GM18951 (cell line): ENCODE results near the gene MARK2.
A peak's percentile ranks its signal among the peaks of the same experiment; 100 is the strongest.

Source experiments
- POLR2A ChIP-seq: IDR thresholded peaks from 4 replicates; pipeline ENCODE4 v1.6.1; 2011; ENCODE audit warnings: mild to moderate bottlenecking; ENCODE audit not compliant: insufficient read length, insufficient read depth; ENCODE audit errors: extremely low read depth
- in situ Hi-C: fragments of 300-500 bp; cut with MboI; formaldehyde crosslinking; loops from one replicate; pipeline ENCODE4 v1.12.0; 2022; ENCODE audit warnings: low sequenced_read_pairs, mixed read lengths, inconsistent platforms; ENCODE audit not compliant: unreplicated experiment

The MARK2 gene

DNA sequence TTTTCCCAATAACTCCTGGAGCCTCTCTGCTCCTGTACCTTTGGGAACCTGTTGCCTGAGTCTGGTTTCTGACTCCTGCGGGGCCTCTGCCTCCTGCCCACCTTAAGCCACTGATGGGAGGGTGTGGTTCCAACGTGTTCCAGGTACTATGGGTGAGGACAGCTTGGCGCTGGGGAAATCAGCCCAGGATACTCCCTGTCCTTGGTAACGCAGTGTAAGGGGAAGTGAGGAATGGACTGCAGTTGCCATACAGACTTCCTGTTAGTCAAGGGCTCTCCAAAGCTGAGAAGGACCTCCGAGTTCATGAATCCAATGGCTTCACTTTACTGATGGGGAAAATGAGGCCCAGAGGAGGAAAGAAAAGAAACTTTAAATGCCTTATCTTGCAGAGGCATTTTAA lies 1.2 kb upstream of the MARK2 start:
- in situ Hi-C loops = loop anchor here (10.0 kb wide), 2 partner anchors 107 to 317 kb away; no protein-coding TSS in a partner anchor
- no peak for TF ChIP-seq POLR2A

- in situ Hi-C loops = loop anchor here (10.0 kb wide), 2 partner anchors 107 to 317 kb away; no protein-coding TSS in a partner anchor
- no peak for TF ChIP-seq POLR2A
Measured at GRCh38 chr11:63838150-63838677, 696 bp upstream of the MARK2 start.

DNA sequence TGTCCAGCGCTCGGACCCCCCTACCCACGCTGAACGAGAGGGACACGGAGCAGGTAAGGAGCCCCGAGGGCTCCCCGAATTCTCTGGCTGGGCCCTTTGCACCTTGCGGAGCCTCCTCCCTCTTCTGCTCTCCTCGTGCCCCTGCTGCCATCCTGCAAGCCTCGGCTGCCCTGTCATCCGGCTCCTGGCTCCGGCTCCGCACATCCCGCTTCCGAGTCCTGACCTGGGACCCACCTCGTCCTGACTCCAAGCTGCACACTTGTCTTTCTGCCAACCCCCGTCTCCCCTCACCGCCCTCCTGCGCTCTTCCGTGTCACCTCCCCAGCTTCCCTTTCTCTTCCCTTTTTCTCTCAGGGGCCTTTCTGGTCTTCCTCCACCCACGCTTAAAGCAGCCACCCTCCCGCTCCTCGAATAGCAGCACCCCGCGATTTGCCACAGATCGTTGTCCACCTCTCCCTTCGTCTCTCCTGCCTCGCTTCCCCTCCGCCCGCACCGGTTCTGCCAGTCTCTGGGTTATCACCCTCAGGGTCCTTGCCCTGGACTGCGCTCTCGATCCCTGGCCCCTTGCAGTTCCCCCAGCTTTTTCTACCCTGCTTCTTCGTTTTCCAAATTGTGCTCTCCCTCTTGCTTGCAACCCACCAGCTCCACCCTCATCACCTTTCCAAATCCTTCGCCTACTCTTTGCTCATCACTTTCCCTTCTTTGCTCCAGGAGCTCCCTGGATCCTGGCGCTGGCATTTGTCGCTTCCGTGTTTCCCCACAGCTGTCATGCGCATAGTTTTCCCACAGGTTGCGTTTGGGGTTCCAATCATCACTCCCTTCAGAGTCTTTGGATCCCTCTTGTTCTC lies 822 bp downstream of the MARK2 start:
- in situ Hi-C loops = loop anchor here (10.0 kb wide), 2 partner anchors 105 to 315 kb away; no protein-coding TSS in a partner anchor
- TF ChIP-seq POLR2A = peak; percentile 15

DNA sequence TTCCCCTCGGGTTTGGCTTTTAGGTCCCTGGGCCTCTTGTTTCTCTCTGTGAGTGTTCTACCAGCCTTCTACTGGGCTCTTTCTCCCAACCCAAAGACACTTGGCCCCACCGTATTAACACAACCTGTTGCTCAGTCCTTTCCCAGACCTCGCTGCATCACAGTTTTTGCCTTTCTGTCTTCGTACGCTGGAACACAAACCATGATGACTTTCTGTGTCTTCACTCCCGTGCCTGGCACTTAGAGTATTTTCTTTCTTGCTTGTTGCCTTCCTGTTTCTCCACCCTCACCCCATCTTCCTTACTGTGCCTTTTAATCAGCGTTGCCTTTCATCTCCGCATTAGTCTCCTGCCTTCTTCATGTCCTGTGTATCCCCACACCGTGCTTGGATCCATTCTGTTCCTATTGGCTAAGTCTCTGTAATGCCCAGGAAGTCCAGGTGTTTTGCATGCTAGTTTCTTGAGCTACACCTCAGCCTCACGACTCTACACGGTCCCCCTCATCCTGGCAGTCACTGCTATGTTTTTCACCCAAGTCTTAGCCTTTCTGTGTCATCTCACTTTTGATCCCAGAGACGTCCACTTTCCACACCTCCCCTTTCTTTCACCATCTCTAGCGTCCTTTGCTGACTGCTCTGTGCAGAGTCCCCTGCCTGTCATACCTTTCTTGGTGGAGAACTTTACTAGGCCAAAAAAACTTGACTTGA lies 1.6 kb downstream of the MARK2 start:
- in situ Hi-C loops = no loop called here
- TF ChIP-seq POLR2A = no peak

- in situ Hi-C loops = no loop called here
- no peak for TF ChIP-seq POLR2A
Measured at GRCh38 chr11:63841554-63841953, 2.6 kb downstream of the MARK2 start.

- in situ Hi-C loops = no loop called here
- no peak for TF ChIP-seq POLR2A
Measured at GRCh38 chr11:63843041-63843440, 4.1 kb downstream of the MARK2 start.

GRCh38 chr11:63844836-63845235 lies 5.9 kb downstream of the MARK2 start:
- in situ Hi-C loops = no loop called here
- TF ChIP-seq POLR2A = no peak

DNA sequence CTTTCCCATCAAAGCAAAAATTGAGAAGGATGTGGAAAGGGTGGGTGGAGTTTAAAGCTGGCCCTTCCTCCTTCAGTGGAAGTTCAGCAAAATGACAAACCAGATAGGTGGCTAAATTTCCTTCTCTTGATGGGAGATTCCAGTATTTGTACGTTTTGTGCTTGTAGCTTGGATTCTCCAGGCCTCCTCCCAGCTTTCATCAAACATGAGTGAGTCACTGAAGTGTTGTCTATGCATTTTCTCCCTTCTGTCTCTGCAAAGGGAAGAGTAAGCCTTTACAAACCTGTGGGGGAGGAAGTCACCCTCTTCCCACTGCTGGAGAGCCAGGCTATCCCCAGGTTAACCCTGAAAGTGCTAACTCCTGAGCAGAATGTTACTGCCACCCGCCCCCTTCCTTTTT lies 6.4 kb downstream of the MARK2 start:
- TF ChIP-seq POLR2A = no peak
- in situ Hi-C loops = no loop called here

- in situ Hi-C loops = no loop called here
- TF ChIP-seq POLR2A = no peak
Measured at GRCh38 chr11:63845911-63846310, 7.0 kb downstream of the MARK2 start.

- no peak for TF ChIP-seq POLR2A
- in situ Hi-C loops = no loop called here
Measured at GRCh38 chr11:63846897-63847296, 8.0 kb downstream of the MARK2 start.

- in situ Hi-C loops = no loop called here
- TF ChIP-seq POLR2A = no peak
Measured at GRCh38 chr11:63847363-63847762, 8.5 kb downstream of the MARK2 start.

- in situ Hi-C loops = no loop called here
- no peak for TF ChIP-seq POLR2A
Measured at GRCh38 chr11:63849691-63850090, 10.8 kb downstream of the MARK2 start.

GRCh38 chr11:63850920-63851319 lies 12.0 kb downstream of the MARK2 start:
- in situ Hi-C loops = no loop called here

More at GRCh38 chr11:63850920-63851319, 12.0 kb downstream of the MARK2 start:
- TF ChIP-seq POLR2A = no peak
